ENCODE data around the gene GJA3. TPM values are rescaled to one million over a fixed set of nuclear protein-coding genes. Genes with fewer than 3 reads are reported as not detected.
"Not testable (repeated sequence)": the region's sequence is repeated elsewhere in the genome, so short reads cannot be mapped to it uniquely, and the experiment has no call there.

Gene GJA3
- total and polyA plus RNA-seq, 4 donors, result 0.02 to 0.05 TPM; not detected in 2

- TF ChIP-seq, protein P1, sequence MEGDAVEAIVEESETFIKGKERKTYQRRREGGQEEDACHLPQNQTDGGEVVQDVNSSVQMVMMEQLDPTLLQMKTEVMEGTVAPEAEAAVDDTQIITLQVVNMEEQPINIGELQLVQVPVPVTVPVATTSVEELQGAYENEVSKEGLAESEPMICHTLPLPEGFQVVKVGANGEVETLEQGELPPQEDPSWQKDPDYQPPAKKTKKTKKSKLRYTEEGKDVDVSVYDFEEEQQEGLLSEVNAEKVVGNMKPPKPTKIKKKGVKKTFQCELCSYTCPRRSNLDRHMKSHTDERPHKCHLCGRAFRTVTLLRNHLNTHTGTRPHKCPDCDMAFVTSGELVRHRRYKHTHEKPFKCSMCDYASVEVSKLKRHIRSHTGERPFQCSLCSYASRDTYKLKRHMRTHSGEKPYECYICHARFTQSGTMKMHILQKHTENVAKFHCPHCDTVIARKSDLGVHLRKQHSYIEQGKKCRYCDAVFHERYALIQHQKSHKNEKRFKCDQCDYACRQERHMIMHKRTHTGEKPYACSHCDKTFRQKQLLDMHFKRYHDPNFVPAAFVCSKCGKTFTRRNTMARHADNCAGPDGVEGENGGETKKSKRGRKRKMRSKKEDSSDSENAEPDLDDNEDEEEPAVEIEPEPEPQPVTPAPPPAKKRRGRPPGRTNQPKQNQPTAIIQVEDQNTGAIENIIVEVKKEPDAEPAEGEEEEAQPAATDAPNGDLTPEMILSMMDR (IDR thresholded peaks at IDR 0.05; ENCODE audit: low read depth, low read length, missing input control), result no peak
- TF ChIP-seq GABPA (IDR thresholded peaks at IDR 0.05 in 1 of 2, conservative IDR thresholded peaks at IDR 0.05 in 1 of 2) (no peak), TAF1 (conservative IDR thresholded peaks at IDR 0.05) (no peak), HNF4A (conservative IDR thresholded peaks at IDR 0.05) (no peak), ATF3 (IDR thresholded peaks at IDR 0.05) (no peak), JUND (IDR thresholded peaks at IDR 0.05) (no peak), EGR1 (IDR thresholded peaks at IDR 0.05; ENCODE audit: low read depth in 2 of 2) (no peak), HNF4G (IDR thresholded peaks at IDR 0.05) (no peak), FOXA1 (IDR thresholded peaks at IDR 0.05) (no peak)
Measured at GRCh38 chr13:20157151-20157796, 3.6 kb downstream of the GJA3 start (continued).

- WGBS, result 58% methylated on average over 2 of the region's 2 CpGs
- no peak overlapping the region for H3K9ac ChIP-seq (ENCODE audit: low read depth in 1 of 2, low read length in 2 of 2)
- peaks cover 0 to 24% (median 6%) of the 10 kb centered on the region in 4 donors for H3K27me3 ChIP-seq (ENCODE audit: control insufficient read depth in 4 of 4, insufficient read depth in 4 of 4, low read length in 3 of 4)
- H3K36me3 ChIP-seq (ENCODE audit: control insufficient read depth in 4 of 4, insufficient read depth in 3 of 4, low read depth in 1 of 4, low read length in 3 of 4), result no peaks in the 10 kb centered on the region
- TF ChIP-seq EGR1 (IDR thresholded peaks at IDR 0.05; ENCODE audit: low read depth in 2 of 2) (no peak), ATF3 (IDR thresholded peaks at IDR 0.05) (no peak), HNF4A (conservative IDR thresholded peaks at IDR 0.05) (no peak), JUND (IDR thresholded peaks at IDR 0.05) (no peak), FOXA2 (IDR thresholded peaks at IDR 0.05) (no peak), GABPA (IDR thresholded peaks at IDR 0.05 in 1 of 2, conservative IDR thresholded peaks at IDR 0.05 in 1 of 2) (no peak), YY1 (IDR thresholded peaks at IDR 0.05) (no peak)
- peaks cover 6 to 17% (median 13%) of the 10 kb centered on the region in 4 donors for H3K4me1 ChIP-seq (ENCODE audit: control insufficient read depth in 4 of 4, insufficient read depth in 4 of 4, low read length in 3 of 4)
- no peak overlapping the region for H3K4me3 ChIP-seq (ENCODE audit: low read depth in 1 of 3, low read length in 3 of 3)
- no peaks in the 10 kb centered on the region for H3K9me3 ChIP-seq (ENCODE audit: control insufficient read depth in 4 of 4, low read length in 3 of 4)
- DNase-seq (ENCODE audit: low spot score), result no peak
- H3K27ac ChIP-seq (ENCODE audit: low read depth in 1 of 2, low read length in 2 of 2), result no peak overlapping the region
Measured at GRCh38 chr13:20156702-20157101, 4.2 kb downstream of the GJA3 start.

DNA sequence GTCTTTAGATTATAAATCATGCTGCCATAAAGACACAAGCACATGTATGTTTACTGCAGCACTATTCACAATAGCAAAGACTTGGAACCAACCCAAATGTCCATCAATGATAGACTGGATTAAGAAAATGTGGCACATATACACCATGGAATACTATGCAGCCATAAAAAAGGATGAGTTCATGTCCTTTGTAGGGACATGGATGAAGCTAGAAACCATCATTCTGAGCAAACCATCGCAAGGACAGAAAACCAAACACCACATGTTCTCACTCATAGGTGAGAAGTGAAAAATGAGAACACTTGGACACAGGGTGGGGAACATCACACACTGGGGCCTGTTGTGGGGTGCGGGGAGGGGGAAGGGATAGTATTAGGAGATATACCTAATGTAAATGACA, 7.6 kb downstream of the GJA3 start:
- H3K27me3 ChIP-seq (ENCODE audit: control insufficient read depth in 4 of 4, insufficient read depth in 4 of 4, low read length in 3 of 4), result peaks cover 0 to 17% (median 1%) of the 10 kb centered on the region in 4 donors
- H3K4me1 ChIP-seq (ENCODE audit: control insufficient read depth in 4 of 4, insufficient read depth in 4 of 4, low read length in 3 of 4); DNase-seq (ENCODE audit: low spot score); H3K9me3 ChIP-seq (ENCODE audit: control insufficient read depth in 4 of 4, low read length in 3 of 4); H3K27ac ChIP-seq (ENCODE audit: low read depth in 1 of 2, low read length in 2 of 2); H3K4me3 ChIP-seq (ENCODE audit: low read depth in 1 of 3, low read length in 3 of 3); H3K36me3 ChIP-seq (ENCODE audit: control insufficient read depth in 4 of 4, insufficient read depth in 3 of 4, low read depth in 1 of 4, low read length in 3 of 4); H3K9ac ChIP-seq (ENCODE audit: low read depth in 1 of 2, low read length in 2 of 2): not testable (repeated sequence)
- 95% methylated on average over 2 of the region's 2 CpGs for WGBS

- Histone ChIP-seq H3K27me3 (ENCODE audit: control insufficient read depth in 4 of 4, insufficient read depth in 4 of 4, low read length in 3 of 4) (peaks cover 0 to 6% (median 1%) of the 10 kb centered on the region in 4 donors), H3K4me3 (ENCODE audit: low read depth in 1 of 3, low read length in 3 of 3) (no peak overlapping the region), H3K36me3 (ENCODE audit: control insufficient read depth in 4 of 4, insufficient read depth in 3 of 4, low read depth in 1 of 4, low read length in 3 of 4) (no peaks in the 10 kb centered on the region), H3K9ac (ENCODE audit: low read depth in 1 of 2, low read length in 2 of 2) (no peak overlapping the region), H3K9me3 (ENCODE audit: control insufficient read depth in 4 of 4, low read length in 3 of 4) (no peaks in the 10 kb centered on the region), H3K4me1 (ENCODE audit: control insufficient read depth in 4 of 4, insufficient read depth in 4 of 4, low read length in 3 of 4) (no peaks in the 10 kb centered on the region), H3K27ac (ENCODE audit: low read depth in 1 of 2, low read length in 2 of 2) (no peak overlapping the region)
- DNase-seq (ENCODE audit: low spot score), result no peak
- 85% methylated on average over 11 of the region's 11 CpGs for WGBS
- TF ChIP-seq, protein P2, sequence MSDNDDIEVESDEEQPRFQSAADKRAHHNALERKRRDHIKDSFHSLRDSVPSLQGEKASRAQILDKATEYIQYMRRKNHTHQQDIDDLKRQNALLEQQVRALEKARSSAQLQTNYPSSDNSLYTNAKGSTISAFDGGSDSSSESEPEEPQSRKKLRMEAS (IDR thresholded peaks at IDR 0.05), result no peak
- TF ChIP-seq GABPA (IDR thresholded peaks at IDR 0.05 in 1 of 2, conservative IDR thresholded peaks at IDR 0.05 in 1 of 2) (no peak), RAD21 (IDR thresholded peaks at IDR 0.05) (no peak), FOXA2 (IDR thresholded peaks at IDR 0.05) (no peak), NR2F2 (IDR thresholded peaks at IDR 0.05) (no peak), SP1 (IDR thresholded peaks at IDR 0.05) (no peak), HNF4A (conservative IDR thresholded peaks at IDR 0.05) (no peak), JUND (IDR thresholded peaks at IDR 0.05) (no peak), HNF4G (IDR thresholded peaks at IDR 0.05) (no peak)
- TF ChIP-seq, protein P1 (IDR thresholded peaks at IDR 0.05; ENCODE audit: low read depth, low read length, missing input control), result no peak
Measured at GRCh38 chr13:20151612-20152011, 9.2 kb downstream of the GJA3 start.
